Progenitor cell of endocrine pancreas (in vitro differentiated cells): ENCODE results near the gene ANKS4B. TPM values are rescaled to one million over a fixed set of nuclear protein-coding genes. Genes with fewer than 3 reads are reported as not detected.
"Not testable (repeated sequence)": the region's sequence is repeated elsewhere in the genome, so short reads cannot be mapped to it uniquely, and the experiment has no call there.

Experiments
- DNase-seq: peaks from one replicate; pipeline ENCODE4 v3.0.0; 2021; ENCODE audit warnings: low spot score; ENCODE audit not compliant: unreplicated experiment
- H3K27ac Mint-ChIP-seq: 2 replicates; pipeline ENCODE4 v1.8.0; 2021; ENCODE audit warnings: mild to moderate bottlenecking, moderate library complexity, mixed read lengths
- H3K27me3 Mint-ChIP-seq: 2 replicates; pipeline ENCODE4 v1.8.0; 2021; ENCODE audit warnings: mixed read lengths
- H3K36me3 Mint-ChIP-seq: 2 replicates; pipeline ENCODE4 v1.8.0; 2022; ENCODE audit warnings: mixed read lengths; ENCODE audit not compliant: insufficient read depth
- H3K4me1 Mint-ChIP-seq: 2 replicates; pipeline ENCODE4 v1.8.0; 2021; ENCODE audit warnings: low read depth, mixed read lengths
- H3K4me3 Mint-ChIP-seq: 2 replicates; pipeline ENCODE4 v1.8.0; 2021; ENCODE audit warnings: low read depth, mild to moderate bottlenecking, moderate library complexity, mixed read lengths
- H3K9me3 Mint-ChIP-seq: 2 replicates; pipeline ENCODE4 v1.8.0; 2021; ENCODE audit warnings: low read depth, mixed read lengths
- total RNA-seq: library from RNA; stranded (reverse); gene quantifications from 2 replicates; pipeline ENCODE4 v1.2.1, GENCODE V29; 2021
- TF ChIP-seq, protein P1 (sequence below): fragments of 200-600 bp; sonication (generic); IDR thresholded peaks from one replicate; pipeline ENCODE4 v1.5.0; 2021; ENCODE audit warnings: antibody characterized with exemption, mild to moderate bottlenecking; ENCODE audit not compliant: unreplicated experiment

ANKS4B gene
- total RNA-seq, 1 donor from 2014 or later = 4.6 TPM

DNA sequence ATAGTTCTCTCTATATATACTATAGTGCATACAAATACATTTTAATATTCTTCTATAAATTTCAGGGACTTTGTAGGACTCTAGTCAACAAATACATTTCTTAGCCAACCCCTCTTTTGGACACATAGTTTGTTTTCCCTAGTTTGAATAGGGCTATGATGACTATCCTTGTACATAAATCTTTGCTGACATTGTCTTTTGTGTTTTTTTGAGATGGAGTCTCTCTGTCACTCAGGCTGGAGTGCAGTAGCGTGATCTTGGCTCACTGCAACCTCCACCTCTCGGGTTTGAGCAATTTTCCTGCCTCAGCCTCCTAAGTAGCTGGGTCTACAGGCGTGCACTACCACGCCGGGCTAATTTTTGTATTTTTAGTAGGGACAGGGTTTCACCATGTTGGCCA lies 3.3 kb downstream of the ANKS4B start:
- TF ChIP-seq, protein P1, sequence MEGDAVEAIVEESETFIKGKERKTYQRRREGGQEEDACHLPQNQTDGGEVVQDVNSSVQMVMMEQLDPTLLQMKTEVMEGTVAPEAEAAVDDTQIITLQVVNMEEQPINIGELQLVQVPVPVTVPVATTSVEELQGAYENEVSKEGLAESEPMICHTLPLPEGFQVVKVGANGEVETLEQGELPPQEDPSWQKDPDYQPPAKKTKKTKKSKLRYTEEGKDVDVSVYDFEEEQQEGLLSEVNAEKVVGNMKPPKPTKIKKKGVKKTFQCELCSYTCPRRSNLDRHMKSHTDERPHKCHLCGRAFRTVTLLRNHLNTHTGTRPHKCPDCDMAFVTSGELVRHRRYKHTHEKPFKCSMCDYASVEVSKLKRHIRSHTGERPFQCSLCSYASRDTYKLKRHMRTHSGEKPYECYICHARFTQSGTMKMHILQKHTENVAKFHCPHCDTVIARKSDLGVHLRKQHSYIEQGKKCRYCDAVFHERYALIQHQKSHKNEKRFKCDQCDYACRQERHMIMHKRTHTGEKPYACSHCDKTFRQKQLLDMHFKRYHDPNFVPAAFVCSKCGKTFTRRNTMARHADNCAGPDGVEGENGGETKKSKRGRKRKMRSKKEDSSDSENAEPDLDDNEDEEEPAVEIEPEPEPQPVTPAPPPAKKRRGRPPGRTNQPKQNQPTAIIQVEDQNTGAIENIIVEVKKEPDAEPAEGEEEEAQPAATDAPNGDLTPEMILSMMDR = no peak
- DNase-seq = no peak
- H3K9me3 Mint-ChIP-seq = no peaks in the 10 kb centered on the region
- no peaks in the 10 kb centered on the region for H3K36me3 Mint-ChIP-seq
- no peak overlapping the region for H3K4me3 Mint-ChIP-seq
- peaks cover 21% of the 10 kb centered on the region for H3K4me1 Mint-ChIP-seq
- no peaks in the 10 kb centered on the region for H3K27me3 Mint-ChIP-seq
- no peak overlapping the region for H3K27ac Mint-ChIP-seq

DNA sequence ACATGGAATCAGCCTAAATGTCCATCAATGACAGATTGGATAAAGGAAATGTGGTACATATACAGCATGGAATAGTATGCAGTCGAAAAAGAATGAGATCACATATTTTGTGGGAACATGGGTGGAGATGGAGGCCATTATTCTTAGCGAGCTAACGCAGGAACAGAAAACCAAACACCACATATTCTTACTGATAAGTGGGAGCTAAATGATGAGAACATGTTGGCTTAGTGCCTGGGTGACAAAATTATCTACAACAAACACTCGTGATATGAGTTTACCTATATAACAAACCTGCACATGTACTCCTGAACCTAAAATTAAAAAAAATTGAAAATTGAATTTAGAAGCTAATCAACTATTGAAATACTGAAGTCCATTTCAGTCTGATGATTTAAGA lies 6.1 kb downstream of the ANKS4B start:
- peaks cover 7% of the 10 kb centered on the region for H3K4me1 Mint-ChIP-seq
- DNase-seq = no peak
- H3K27ac Mint-ChIP-seq = no peak overlapping the region
- H3K9me3 Mint-ChIP-seq = no peaks in the 10 kb centered on the region
- H3K27me3 Mint-ChIP-seq = no peaks in the 10 kb centered on the region
- TF ChIP-seq, protein P1 = no peak
- H3K36me3 Mint-ChIP-seq = no peaks in the 10 kb centered on the region
- H3K4me3 Mint-ChIP-seq = no peak overlapping the region

DNA sequence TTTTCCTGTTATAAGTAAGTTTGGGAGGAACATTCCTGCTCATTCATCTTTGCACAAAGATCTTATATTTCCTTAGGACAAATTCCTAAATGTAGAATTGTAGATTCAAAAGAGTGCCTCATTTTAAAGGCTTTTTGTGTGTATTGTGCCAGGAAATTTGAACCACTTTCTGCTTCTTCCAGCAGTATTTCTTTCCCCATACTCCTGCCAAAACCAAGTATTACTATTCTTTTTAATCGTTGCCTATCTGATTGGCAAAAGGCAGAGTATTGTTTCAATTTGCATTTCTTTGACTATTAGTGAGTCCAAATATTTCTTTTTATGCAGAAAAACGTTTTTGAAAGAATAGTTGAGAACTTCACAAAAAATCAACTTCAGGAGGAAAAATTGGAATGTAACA lies 9.3 kb downstream of the ANKS4B start:
- peaks cover 24% of the 10 kb centered on the region for H3K4me1 Mint-ChIP-seq
- TF ChIP-seq, protein P1 = no peak

DNA sequence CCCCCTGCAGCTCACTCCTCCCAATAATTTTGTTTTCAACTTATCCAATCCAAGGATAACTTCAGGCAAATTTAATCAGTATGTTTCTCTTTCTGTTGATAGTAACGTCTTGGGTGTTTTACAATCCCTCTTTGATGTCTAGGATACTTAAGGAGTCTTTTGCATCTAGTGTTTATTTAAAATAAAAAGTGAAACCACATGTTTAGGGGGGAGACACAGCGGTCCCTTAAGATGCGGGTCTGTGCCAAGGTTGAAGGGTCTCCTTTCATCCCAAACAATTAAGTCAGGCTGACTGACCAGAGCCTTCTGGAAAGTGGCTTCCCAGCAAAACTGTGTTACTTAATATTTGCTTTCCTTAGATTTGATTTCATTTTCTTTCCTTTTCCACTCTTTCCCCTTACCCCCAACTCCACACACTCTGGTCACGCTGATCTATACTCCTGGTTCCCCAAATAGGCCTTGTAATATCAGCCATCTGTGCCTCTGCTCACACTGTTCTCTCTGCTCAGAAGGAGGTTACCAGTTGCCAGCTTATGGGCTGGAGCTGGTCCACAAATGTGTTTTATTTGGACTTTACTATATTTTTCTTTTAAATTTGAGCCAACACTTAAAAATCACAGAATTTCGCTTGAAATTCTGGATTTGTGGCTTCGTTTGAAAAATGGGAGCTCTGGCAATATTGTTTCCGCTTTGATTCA lies 11.2 kb downstream of the ANKS4B start:
- TF ChIP-seq, protein P1 = no peak
- no peak for DNase-seq
- no peak overlapping the region for H3K4me3 Mint-ChIP-seq
- H3K9me3 Mint-ChIP-seq = no peaks in the 10 kb centered on the region
- peaks cover 21% of the 10 kb centered on the region for H3K4me1 Mint-ChIP-seq
- no peaks in the 10 kb centered on the region for H3K27me3 Mint-ChIP-seq
- peak overlapping the region; percentile 11 for H3K27ac Mint-ChIP-seq
- H3K36me3 Mint-ChIP-seq = no peaks in the 10 kb centered on the region

More for the DNA sequence above, 9.3 kb downstream of the ANKS4B start:
- Mint-ChIP-seq H3K9me3 (no peaks in the 10 kb centered on the region), H3K27me3 (no peaks in the 10 kb centered on the region), H3K36me3 (no peaks in the 10 kb centered on the region), H3K4me3 (no peak overlapping the region), H3K27ac (no peak overlapping the region)
- no peak for DNase-seq

DNA sequence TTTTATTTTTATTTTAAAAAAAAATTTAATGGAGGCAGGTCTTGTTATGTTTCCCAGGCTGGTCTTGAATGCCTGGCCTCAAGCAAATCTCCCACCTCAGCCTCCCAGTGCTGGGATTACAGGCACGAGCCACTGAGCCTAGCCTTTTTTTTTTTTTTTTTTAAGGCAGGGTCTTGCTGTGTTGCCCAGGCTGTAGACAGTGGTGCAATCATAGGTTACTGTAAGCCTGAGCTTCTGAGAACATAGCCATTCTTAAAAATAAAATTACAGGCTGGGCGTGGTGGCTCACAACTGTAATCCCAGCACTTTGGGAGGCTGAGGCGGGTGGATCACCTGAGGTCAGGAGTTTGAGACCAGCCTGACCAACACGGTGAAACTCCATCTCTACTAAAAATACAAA lies 14.7 kb downstream of the ANKS4B start:
- DNase-seq, H3K36me3 Mint-ChIP-seq, H3K4me3 Mint-ChIP-seq, H3K27ac Mint-ChIP-seq, H3K27me3 Mint-ChIP-seq, H3K9me3 Mint-ChIP-seq: not testable (repeated sequence)
- peaks cover 21% of the 10 kb centered on the region for H3K4me1 Mint-ChIP-seq
